ENCODE measurements around the gene IL5. TPM values are rescaled to one million over a fixed set of nuclear protein-coding genes. Genes with fewer than 3 reads are reported as not detected.
"Not testable (repeated sequence)": the region's sequence is repeated elsewhere in the genome, so short reads cannot be mapped to it uniquely, and the experiment has no call there.

Gene IL5
- total RNA-seq, 1 donor from 2014 or later, result not detected

GRCh38 chr5:132556763-132557477 is 13.6 kb upstream of the IL5 start, which contains the start of gene RAD50:
Gene RAD50 (plus strand): TSS chr5:132556977. CDS start chr5:132557325, 348 bp downstream.
- no peaks in the 10 kb centered on the region for H3K9me3 ChIP-seq (replicated peaks)
- TF ChIP-seq CTCF (IDR thresholded peaks at IDR 0.05; ENCODE audit: borderline replicate concordance), result no peak
- no peaks in the 10 kb centered on the region for H3K27me3 ChIP-seq (ENCODE audit: low read depth)
- intact Hi-C loops (cut with micrococcal nuclease), result no loop called here
- H3K27ac ChIP-seq (replicated peaks), result peak within 1 kb of the TSS; percentile 89
- peak within 1 kb of the TSS; percentile 88 for H3K4me3 ChIP-seq
- peaks cover 21% of the 10 kb centered on the region for H3K36me3 ChIP-seq
- peaks cover 29% of the 10 kb centered on the region for H3K4me1 ChIP-seq
- peak; percentile 94 for DNase-seq

DNA sequence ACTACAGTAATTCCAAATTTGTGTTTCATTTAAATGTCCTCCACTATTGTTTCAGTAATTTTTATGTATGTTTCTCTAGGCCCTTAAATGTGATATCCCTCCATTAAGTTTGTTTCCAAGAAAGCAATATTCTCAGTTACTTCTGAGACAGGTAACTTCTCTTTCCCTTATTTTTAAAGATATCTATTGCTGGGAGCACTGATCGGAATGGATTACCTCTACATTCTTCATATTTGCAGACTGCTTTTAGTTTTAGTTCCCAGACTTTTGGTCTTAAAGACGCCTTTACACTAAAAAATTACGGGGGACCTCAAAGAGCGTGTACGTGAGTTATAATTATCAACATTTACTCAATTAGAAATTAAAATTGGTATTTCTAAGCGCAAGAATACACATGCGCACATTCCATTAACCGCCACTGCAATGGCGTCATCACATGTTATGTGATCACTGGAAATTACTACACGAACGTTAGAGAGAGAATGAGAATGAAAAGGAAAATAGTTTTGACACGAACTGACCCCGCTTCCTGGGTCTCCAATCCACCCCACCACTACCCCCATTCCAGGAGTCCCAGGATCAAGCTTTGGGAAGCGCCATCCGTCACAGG is 12.9 kb upstream of the IL5 start:
- Histone ChIP-seq H3K36me3 (peaks cover 18% of the 10 kb centered on the region), H3K9me3 (replicated peaks) (no peaks in the 10 kb centered on the region), H3K27ac (replicated peaks) (peak overlapping the region; percentile 89), H3K27me3 (ENCODE audit: low read depth) (no peaks in the 10 kb centered on the region), H3K4me1 (peaks cover 29% of the 10 kb centered on the region), H3K4me3 (peak overlapping the region; percentile 88)
- no peak for TF ChIP-seq CTCF (IDR thresholded peaks at IDR 0.05; ENCODE audit: borderline replicate concordance)
- no peak for DNase-seq
- intact Hi-C loops (cut with micrococcal nuclease), result no loop called here

DNA sequence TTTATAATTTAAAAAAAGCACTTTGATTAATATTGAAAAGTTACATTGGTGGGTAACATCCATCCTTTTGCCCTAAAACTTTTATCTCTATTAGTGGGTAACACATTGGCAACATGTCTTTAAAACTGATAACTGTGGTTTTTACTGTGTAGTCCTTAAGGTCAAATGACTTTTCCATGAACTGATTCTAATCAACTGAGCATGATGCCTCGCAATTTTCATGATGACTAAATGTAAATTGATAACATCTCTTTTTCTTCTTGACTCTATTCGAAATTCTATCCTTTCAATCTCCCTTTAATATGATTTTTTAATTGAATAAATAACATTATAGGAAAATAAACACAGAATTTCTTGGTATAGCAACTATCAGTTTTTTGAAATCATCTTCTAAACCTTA is 6.3 kb upstream of the IL5 start:
- intact Hi-C loops (cut with micrococcal nuclease), result no loop called here
- no peaks in the 10 kb centered on the region for H3K9me3 ChIP-seq (replicated peaks)
- no peak overlapping the region for H3K27ac ChIP-seq (replicated peaks)
- H3K4me3 ChIP-seq, result no peak overlapping the region
- H3K4me1 ChIP-seq, result no peaks in the 10 kb centered on the region
- TF ChIP-seq CTCF (IDR thresholded peaks at IDR 0.05; ENCODE audit: borderline replicate concordance), result no peak
- H3K27me3 ChIP-seq (ENCODE audit: low read depth), result no peaks in the 10 kb centered on the region
- H3K36me3 ChIP-seq, result no peaks in the 10 kb centered on the region
- DNase-seq, result no peak

- intact Hi-C loops (cut with micrococcal nuclease); H3K4me1 ChIP-seq; H3K36me3 ChIP-seq; H3K27me3 ChIP-seq (ENCODE audit: low read depth); H3K4me3 ChIP-seq; H3K9me3 ChIP-seq (replicated peaks); DNase-seq; H3K27ac ChIP-seq (replicated peaks): not testable (repeated sequence)
Observed at GRCh38 chr5:132548834-132549233, 5.5 kb upstream of the IL5 start.

DNA sequence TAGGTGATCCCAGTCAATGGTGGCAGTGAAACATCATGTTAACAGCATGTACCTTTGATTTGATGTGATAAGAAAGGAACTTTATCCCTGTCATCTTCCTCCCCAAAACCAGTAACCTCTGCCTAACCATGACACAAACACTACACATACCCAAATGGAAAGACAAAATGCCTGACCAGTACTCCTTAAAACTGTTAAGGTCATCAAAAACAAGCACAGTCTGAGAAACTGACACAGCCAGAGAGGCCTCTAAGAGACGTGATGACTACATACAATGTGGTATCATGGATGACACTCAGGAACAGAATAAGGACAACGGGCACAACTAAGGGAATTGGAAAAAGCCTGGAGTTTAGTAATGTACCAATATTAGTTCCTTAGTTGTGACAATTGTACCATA is 3.9 kb upstream of the IL5 start:
- Histone ChIP-seq H3K27me3 (ENCODE audit: low read depth) (no peaks in the 10 kb centered on the region), H3K4me1 (no peaks in the 10 kb centered on the region), H3K36me3 (no peaks in the 10 kb centered on the region), H3K27ac (replicated peaks) (no peak overlapping the region), H3K4me3 (no peak overlapping the region), H3K9me3 (replicated peaks) (no peaks in the 10 kb centered on the region)
- TF ChIP-seq CTCF (IDR thresholded peaks at IDR 0.05; ENCODE audit: borderline replicate concordance), result no peak
- no peak for DNase-seq
- intact Hi-C loops (cut with micrococcal nuclease), result no loop called here

DNA sequence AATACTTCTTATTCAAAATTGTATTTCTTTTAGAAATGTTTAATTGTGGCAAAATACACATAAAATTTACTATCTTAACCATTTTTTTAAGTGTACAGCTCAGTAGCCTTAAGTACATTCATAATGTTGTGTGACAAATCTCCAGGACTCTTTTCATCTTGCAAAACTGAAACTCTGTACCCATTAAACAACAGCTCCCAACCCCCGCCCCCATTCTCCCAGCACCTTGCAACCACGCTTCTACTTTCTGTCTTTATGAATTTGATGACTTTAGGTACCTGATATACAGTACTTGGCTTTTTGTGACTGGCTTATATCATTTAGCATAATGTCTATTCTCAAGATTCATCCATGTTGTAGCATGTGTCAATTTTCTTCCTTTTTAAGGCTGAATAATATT is 2.8 kb upstream of the IL5 start:
- intact Hi-C loops (cut with micrococcal nuclease), result no loop called here
- Histone ChIP-seq H3K36me3 (no peaks in the 10 kb centered on the region), H3K27ac (replicated peaks) (no peak overlapping the region), H3K27me3 (ENCODE audit: low read depth) (no peaks in the 10 kb centered on the region), H3K4me3 (no peak overlapping the region), H3K4me1 (no peaks in the 10 kb centered on the region), H3K9me3 (replicated peaks) (no peaks in the 10 kb centered on the region)
- DNase-seq, result no peak
- no peak for TF ChIP-seq CTCF (IDR thresholded peaks at IDR 0.05; ENCODE audit: borderline replicate concordance)

Data from left ventricle myocardium inferior (tissue), 1 donor.